Measurements from ENCODE around the gene MICAL2. TPM values are rescaled to one million over a fixed set of nuclear protein-coding genes. Genes with fewer than 3 reads are reported as not detected.

MICAL2 gene
- total RNA-seq, 1 experiment from 2014 or later, result 37.4 TPM

- Histone ChIP-seq H3K9me2 (ENCODE audit: insufficient read depth) (no peaks in the 10 kb centered on the region), H3K4me2 (ENCODE audit: low read length) (no peak overlapping the region), H3K4me3 (replicated peaks in 1 of 2; ENCODE audit: low read depth in 1 of 2, low read length in 2 of 2) (no peak overlapping the region), H4K20me1 (ENCODE audit: insufficient read depth) (no peaks in the 10 kb centered on the region), H3K4me1 (ENCODE audit: control insufficient read depth in 1 of 2, insufficient read depth in 2 of 2, low read length in 2 of 2) (peaks cover 11 to 13% of the 10 kb centered on the region in 2 experiments; a peak in 3 of 4 replicates), H3K9me3 (ENCODE audit: control insufficient read depth in 1 of 2, insufficient read depth in 1 of 2, low read depth in 1 of 2, low read length in 2 of 2) (no peaks in the 10 kb centered on the region), H3K27ac (ENCODE audit: low read depth, low read length) (no peak overlapping the region), H2AFZ (ENCODE audit: low read depth, low read length, poor library complexity, severe bottlenecking) (no peak overlapping the region), H3K9ac (ENCODE audit: low read length) (no peak overlapping the region), H3K79me2 (ENCODE audit: insufficient read depth, low read length) (no peaks in the 10 kb centered on the region), H3K36me3 (ENCODE audit: control insufficient read depth in 1 of 2, insufficient read depth in 2 of 2, low read length in 2 of 2) (no peaks in the 10 kb centered on the region), H3K27me3 (ENCODE audit: insufficient read depth, low read length) (no peaks in the 10 kb centered on the region)
- BruUV-seq (replicated peaks), result no TSS peak
- ChIA-PET RAD21 (ENCODE audit: low non-redundant PET in 1 of 2, low total read pairs in 2 of 2, uncharacterized antibody in 2 of 2, unreplicated experiment in 2 of 2) (no interaction called here), CTCF (no interaction called here), POLR2A (no interaction called here)
- no peak for TF ChIP-seq POLR2A (IDR thresholded peaks at IDR 0.05; ENCODE audit: borderline replicate concordance, extremely low read depth, insufficient read depth, insufficient read length)
- TF ChIP-seq ELF1 (IDR thresholded peaks at IDR 0.05; ENCODE audit: borderline replicate concordance, low read depth), result no peak
- TF ChIP-seq JUND (IDR thresholded peaks at IDR 0.05), result no peak
- TF ChIP-seq EGR1 (IDR thresholded peaks at IDR 0.05; ENCODE audit: low read depth), result no peak
- no peak for TF ChIP-seq ATF3 (IDR thresholded peaks at IDR 0.05)
- TF ChIP-seq FOSL1 (IDR thresholded peaks at IDR 0.05; ENCODE audit: low read depth), result no peak
- no peak for TF ChIP-seq ZNF274 (IDR thresholded peaks at IDR 0.05; ENCODE audit: low read depth, low read length)
- no peak for TF ChIP-seq REST (IDR thresholded peaks at IDR 0.05; ENCODE audit: low read depth)
- TF ChIP-seq MAX (IDR thresholded peaks at IDR 0.05), result no peak
- TF ChIP-seq SRF (IDR thresholded peaks at IDR 0.05; ENCODE audit: low read depth), result no peak
- no peak for TF ChIP-seq CEBPB (IDR thresholded peaks at IDR 0.05; ENCODE audit: low read depth)
- no peak for TF ChIP-seq EZH2phosphoT487 (IDR thresholded peaks at IDR 0.05; ENCODE audit: borderline replicate concordance)
- TF ChIP-seq RAD21 (IDR thresholded peaks at IDR 0.05; ENCODE audit: low read depth), result no peak
- no peak for TF ChIP-seq CTCF (IDR thresholded peaks at IDR 0.05 in 2 of 3, conservative IDR thresholded peaks at IDR 0.05 in 1 of 3; ENCODE audit: borderline replicate concordance in 1 of 3, insufficient read depth in 1 of 3, low read depth in 2 of 3, low read length in 2 of 3)
- TF ChIP-seq EZH2 (IDR thresholded peaks at IDR 0.05), result no peak
- no peak for TF ChIP-seq SP1 (IDR thresholded peaks at IDR 0.05; ENCODE audit: low read depth)
- ATAC-seq (no peak), DNase-seq (ENCODE audit: low read depth, low spot score) (no peak)
- intact Hi-C loops (cut with micrococcal nuclease), result no loop called here
Measured at GRCh38 chr11:12246989-12247388, 136.6 kb downstream of the MICAL2 start.

Data from HCT116 (cell line).